ENCODE data around the gene PRPF19. TPM values are rescaled to one million over a fixed set of nuclear protein-coding genes. Genes with fewer than 3 reads are reported as not detected.

Gene PRPF19
- total and polyA plus RNA-seq, 4 donors, result 49.0 to 115 (median 77.4) TPM

DNA sequence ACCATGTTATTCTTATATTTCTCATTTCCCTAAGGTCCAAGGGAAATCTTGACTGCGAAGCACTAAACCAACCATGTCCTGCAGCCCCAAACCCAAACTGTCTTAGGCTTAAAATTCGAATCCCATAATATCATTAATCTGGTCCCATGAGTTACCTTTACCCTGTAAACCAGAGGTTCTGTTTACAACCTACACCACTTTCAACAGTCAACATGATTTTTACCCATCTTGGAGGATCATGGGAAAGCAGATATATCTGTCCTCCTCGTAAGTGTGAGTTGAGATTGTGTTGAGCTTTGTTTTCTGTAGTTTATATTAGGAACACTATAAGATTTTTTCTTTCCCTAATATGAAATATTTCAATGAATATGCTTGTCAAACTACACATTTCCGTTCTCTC is 6.4 kb downstream of the PRPF19 start:
- Histone ChIP-seq H3K27me3 (ENCODE audit: control insufficient read depth, insufficient read depth, low read length) (no peaks in the 10 kb centered on the region), H3K4me1 (ENCODE audit: control insufficient read depth, insufficient read depth, low read length) (no peaks in the 10 kb centered on the region), H3K27ac (ENCODE audit: low read depth, low read length) (no peak overlapping the region), H3K36me3 (ENCODE audit: control insufficient read depth, insufficient read depth, low read length) (peaks cover 53% of the 10 kb centered on the region), H3K9me3 (ENCODE audit: control insufficient read depth, insufficient read depth, low read length) (no peaks in the 10 kb centered on the region), H3K4me3 (ENCODE audit: low read depth, low read length) (no peak overlapping the region)
- no peak for DNase-seq (ENCODE audit: low read depth in 4 of 6, low spot score in 6 of 6)
- no CpG with 5 or more reads among the region's 4 CpGs for WGBS (ENCODE audit: insufficient coverage)

DNA sequence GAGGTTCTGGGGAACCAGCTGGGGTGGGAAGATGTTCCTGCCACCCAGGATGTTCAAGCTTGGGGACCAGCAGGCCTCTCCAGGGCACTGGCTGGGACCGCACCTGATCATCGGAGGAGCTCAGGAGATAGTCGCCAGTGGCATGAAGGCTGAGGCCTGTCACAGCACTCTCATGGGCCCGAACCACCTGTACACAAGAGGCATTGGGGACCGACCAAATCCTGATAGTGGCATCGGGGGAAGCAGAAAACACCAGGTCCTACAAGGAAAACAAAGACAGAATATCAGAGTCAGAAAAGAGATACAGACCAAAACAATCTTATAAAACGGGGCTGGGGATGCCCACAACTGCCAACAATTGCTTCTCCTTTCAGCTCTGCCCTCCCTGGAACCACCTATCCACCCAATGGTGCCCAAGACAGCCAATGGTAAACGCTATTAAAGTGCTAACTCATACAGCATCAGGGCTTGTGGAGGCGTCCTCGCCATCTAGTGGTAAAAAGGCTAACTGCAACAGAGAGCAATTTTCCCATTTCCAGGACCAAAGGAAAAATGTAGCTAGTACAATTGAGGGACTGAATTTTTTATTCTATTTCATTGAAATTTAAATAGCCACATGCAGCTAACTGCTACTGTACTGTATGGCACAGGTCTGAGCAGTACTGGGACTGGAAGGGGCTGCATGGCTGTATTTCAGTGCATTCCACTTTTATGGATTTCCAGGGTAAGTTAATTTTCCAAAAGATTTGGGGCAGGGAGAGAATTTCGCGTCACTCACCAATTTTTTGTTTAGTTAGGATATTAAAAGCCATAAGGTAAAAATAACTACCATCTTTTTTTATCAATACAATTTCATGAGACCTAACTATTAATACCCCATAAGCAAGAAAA is 7.1 kb downstream of the PRPF19 start:
- Histone ChIP-seq H3K4me1 (ENCODE audit: control insufficient read depth, insufficient read depth, low read length) (no peaks in the 10 kb centered on the region), H3K4me3 (ENCODE audit: low read depth, low read length) (no peak overlapping the region), H3K36me3 (ENCODE audit: control insufficient read depth, insufficient read depth, low read length) (peaks cover 54% of the 10 kb centered on the region), H3K27me3 (ENCODE audit: control insufficient read depth, insufficient read depth, low read length) (no peaks in the 10 kb centered on the region), H3K9me3 (ENCODE audit: control insufficient read depth, insufficient read depth, low read length) (no peaks in the 10 kb centered on the region), H3K27ac (ENCODE audit: low read depth, low read length) (no peak overlapping the region)
- 70% methylated on average over 8 of the region's 12 CpGs for WGBS (ENCODE audit: insufficient coverage)
- DNase-seq (ENCODE audit: low read depth in 4 of 6, low spot score in 6 of 6), result peak in 3 of 6 donors; percentile 60 to 89 (median 82)

DNA sequence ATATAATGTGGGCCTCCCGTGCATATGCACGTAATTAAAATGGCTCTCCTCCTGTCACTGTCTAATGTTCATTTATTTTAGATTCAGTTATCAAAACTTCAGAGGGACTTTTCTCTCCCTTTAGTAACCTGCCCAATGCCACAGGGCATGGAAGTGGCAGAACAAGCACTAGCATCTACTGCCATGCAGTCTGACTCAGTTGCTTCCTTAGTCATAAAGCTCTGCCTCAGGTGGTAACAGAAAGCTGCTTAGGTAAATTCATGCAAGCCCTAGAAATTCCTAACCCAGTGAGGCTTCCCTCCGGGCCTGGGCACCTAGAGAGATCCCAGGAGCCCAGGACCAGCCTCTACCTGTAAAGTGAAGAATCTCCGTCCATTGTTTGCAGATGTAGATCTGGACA is 8.9 kb downstream of the PRPF19 start:
- Histone ChIP-seq H3K4me1 (ENCODE audit: control insufficient read depth, insufficient read depth, low read length) (no peaks in the 10 kb centered on the region), H3K27me3 (ENCODE audit: control insufficient read depth, insufficient read depth, low read length) (no peaks in the 10 kb centered on the region), H3K36me3 (ENCODE audit: control insufficient read depth, insufficient read depth, low read length) (peaks cover 55% of the 10 kb centered on the region), H3K9me3 (ENCODE audit: control insufficient read depth, insufficient read depth, low read length) (no peaks in the 10 kb centered on the region), H3K4me3 (ENCODE audit: low read depth, low read length) (no peak overlapping the region), H3K27ac (ENCODE audit: low read depth, low read length) (no peak overlapping the region)
- WGBS (ENCODE audit: insufficient coverage), result 90% methylated on average over 2 of the region's 4 CpGs
- DNase-seq (ENCODE audit: low read depth in 4 of 6, low spot score in 6 of 6), result no peak

DNA sequence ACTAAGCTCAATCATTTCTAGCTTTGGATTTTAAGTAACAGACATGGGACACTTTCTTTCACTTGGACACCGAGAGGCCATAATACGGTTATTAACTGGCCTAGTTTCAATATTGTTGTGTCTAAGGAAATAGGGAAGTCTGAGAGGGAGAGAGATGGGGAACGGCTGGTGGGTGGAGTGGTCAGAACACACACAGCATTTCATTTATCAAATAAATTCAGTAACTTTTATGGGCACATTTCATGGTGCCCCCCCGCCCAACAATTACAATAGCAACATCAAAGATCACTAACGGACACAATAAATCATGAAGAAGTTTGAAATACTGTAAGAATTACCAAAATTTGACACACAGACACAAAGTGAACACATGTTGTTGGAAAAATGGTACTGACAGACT is 10.7 kb downstream of the PRPF19 start:
- no peaks in the 10 kb centered on the region for H3K27me3 ChIP-seq (ENCODE audit: control insufficient read depth, insufficient read depth, low read length)
- no peak for DNase-seq (ENCODE audit: low read depth in 4 of 6, low spot score in 6 of 6)
- no CpG with 5 or more reads among the region's 5 CpGs for WGBS (ENCODE audit: insufficient coverage)
- no peak overlapping the region for H3K4me3 ChIP-seq (ENCODE audit: low read depth, low read length)
- H3K36me3 ChIP-seq (ENCODE audit: control insufficient read depth, insufficient read depth, low read length), result peaks cover 47% of the 10 kb centered on the region
- H3K4me1 ChIP-seq (ENCODE audit: control insufficient read depth, insufficient read depth, low read length), result no peaks in the 10 kb centered on the region
- no peaks in the 10 kb centered on the region for H3K9me3 ChIP-seq (ENCODE audit: control insufficient read depth, insufficient read depth, low read length)
- H3K27ac ChIP-seq (ENCODE audit: low read depth, low read length), result no peak overlapping the region

DNA sequence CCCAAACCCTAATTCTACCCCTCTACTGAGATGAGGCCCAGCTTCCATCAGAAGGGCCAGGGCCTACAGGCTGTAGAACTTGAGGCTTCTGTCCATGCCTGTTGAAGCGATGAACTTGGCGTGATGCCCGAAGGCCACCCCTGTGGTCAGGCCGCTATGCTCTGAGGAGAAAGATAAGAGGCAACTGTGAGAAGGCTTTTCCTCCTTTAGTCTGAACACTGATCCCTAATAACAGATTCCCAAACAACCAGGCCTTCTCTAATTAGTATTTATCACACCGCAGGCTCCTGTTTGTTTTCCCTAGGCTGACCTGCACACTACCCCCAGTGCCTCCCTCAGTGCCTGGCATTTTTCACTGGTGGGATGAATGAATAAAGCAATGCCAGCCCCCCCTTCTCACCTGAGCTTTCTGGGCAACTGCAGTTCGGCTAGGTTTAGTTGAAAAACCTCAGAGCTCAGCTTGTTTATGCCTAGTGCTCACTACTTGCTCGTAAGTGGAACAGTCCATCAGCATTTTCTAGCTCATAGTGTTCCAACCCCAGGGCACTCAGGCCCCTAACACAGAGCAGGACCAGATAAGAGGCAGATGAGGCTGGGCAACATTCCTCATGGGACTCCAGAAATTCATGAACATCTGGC is 15.2 kb downstream of the PRPF19 start:
- Histone ChIP-seq H3K36me3 (ENCODE audit: control insufficient read depth, insufficient read depth, low read length) (peaks cover 36% of the 10 kb centered on the region), H3K4me3 (ENCODE audit: low read depth, low read length) (no peak overlapping the region), H3K27me3 (ENCODE audit: control insufficient read depth, insufficient read depth, low read length) (no peaks in the 10 kb centered on the region), H3K9me3 (ENCODE audit: control insufficient read depth, insufficient read depth, low read length) (no peaks in the 10 kb centered on the region), H3K4me1 (ENCODE audit: control insufficient read depth, insufficient read depth, low read length) (no peaks in the 10 kb centered on the region), H3K27ac (ENCODE audit: low read depth, low read length) (no peak overlapping the region)
- 89% methylated on average over 2 of the region's 7 CpGs for WGBS (ENCODE audit: insufficient coverage)
- DNase-seq (ENCODE audit: low read depth in 4 of 6, low spot score in 6 of 6), result no peak

- no peak for DNase-seq (ENCODE audit: low read depth in 4 of 6, low spot score in 6 of 6)
- H3K4me3 ChIP-seq (ENCODE audit: low read depth, low read length), result no peak overlapping the region
- WGBS (ENCODE audit: insufficient coverage), result 86% methylated on average over 3 of the region's 5 CpGs
- H3K27ac ChIP-seq (ENCODE audit: low read depth, low read length), result no peak overlapping the region
- H3K9me3 ChIP-seq (ENCODE audit: control insufficient read depth, insufficient read depth, low read length), result no peaks in the 10 kb centered on the region
- H3K36me3 ChIP-seq (ENCODE audit: control insufficient read depth, insufficient read depth, low read length), result peaks cover 34% of the 10 kb centered on the region
- H3K4me1 ChIP-seq (ENCODE audit: control insufficient read depth, insufficient read depth, low read length), result no peaks in the 10 kb centered on the region
- H3K27me3 ChIP-seq (ENCODE audit: control insufficient read depth, insufficient read depth, low read length), result no peaks in the 10 kb centered on the region
Observed at GRCh38 chr11:60890696-60891095, 15.7 kb downstream of the PRPF19 start.

DNA sequence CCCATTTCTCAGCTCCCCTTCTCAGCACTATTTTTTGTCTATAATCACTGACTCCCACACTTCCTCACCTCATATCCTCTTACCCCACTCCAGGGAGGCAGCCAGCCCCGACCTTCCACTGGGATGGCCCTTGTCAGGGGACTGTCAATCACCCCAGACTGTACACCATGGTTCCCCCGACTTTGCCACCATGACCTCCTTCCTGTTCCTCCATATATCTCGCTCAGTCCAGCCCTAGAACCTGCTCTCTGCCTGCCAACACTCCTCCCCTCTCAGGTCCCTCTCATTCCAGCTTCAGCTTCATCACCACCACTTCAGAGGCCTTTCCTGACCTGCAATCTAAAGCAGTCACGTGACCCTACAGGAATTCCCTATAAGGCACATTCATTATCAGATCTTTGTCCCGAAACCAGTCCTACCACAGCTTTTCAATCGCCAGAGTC is 16.5 kb downstream of the PRPF19 start:
- Histone ChIP-seq H3K27ac (ENCODE audit: low read depth, low read length) (no peak overlapping the region), H3K4me3 (ENCODE audit: low read depth, low read length) (no peak overlapping the region), H3K36me3 (ENCODE audit: control insufficient read depth, insufficient read depth, low read length) (peaks cover 30% of the 10 kb centered on the region), H3K4me1 (ENCODE audit: control insufficient read depth, insufficient read depth, low read length) (no peaks in the 10 kb centered on the region), H3K9me3 (ENCODE audit: control insufficient read depth, insufficient read depth, low read length) (no peaks in the 10 kb centered on the region), H3K27me3 (ENCODE audit: control insufficient read depth, insufficient read depth, low read length) (no peaks in the 10 kb centered on the region)
- 92% methylated on average over 6 of the region's 6 CpGs for WGBS (ENCODE audit: insufficient coverage)
- DNase-seq (ENCODE audit: low read depth in 4 of 6, low spot score in 6 of 6), result no peak

DNA sequence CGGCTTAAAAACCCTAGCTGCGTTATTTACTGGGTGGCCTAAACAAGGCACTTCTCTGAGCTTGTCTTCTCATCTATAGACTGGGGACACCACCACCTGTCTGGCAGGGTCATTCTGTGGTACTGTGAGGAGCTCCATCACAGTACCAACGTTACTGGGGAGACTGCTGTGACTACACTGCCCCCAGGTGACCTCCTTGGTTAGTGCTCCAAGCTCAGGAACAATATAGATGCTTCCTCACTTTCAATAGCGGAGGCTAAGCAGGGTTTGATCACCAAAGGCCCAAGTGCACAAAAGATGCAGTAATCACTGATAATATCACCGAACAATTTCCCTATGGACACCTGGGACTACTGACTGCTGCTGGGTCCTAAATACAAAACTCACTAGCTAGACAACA is 18.8 kb downstream of the PRPF19 start:
- DNase-seq (ENCODE audit: low read depth in 4 of 6, low spot score in 6 of 6), result peak in 2 of 6 donors; percentile 48 to 55
- no peaks in the 10 kb centered on the region for H3K4me1 ChIP-seq (ENCODE audit: control insufficient read depth, insufficient read depth, low read length)
- 61% methylated on average over 5 of the region's 5 CpGs for WGBS (ENCODE audit: insufficient coverage)
- H3K36me3 ChIP-seq (ENCODE audit: control insufficient read depth, insufficient read depth, low read length), result peaks cover 18% of the 10 kb centered on the region
- H3K27ac ChIP-seq (ENCODE audit: low read depth, low read length), result no peak overlapping the region
- H3K4me3 ChIP-seq (ENCODE audit: low read depth, low read length), result no peak overlapping the region
- H3K9me3 ChIP-seq (ENCODE audit: control insufficient read depth, insufficient read depth, low read length), result no peaks in the 10 kb centered on the region
- no peaks in the 10 kb centered on the region for H3K27me3 ChIP-seq (ENCODE audit: control insufficient read depth, insufficient read depth, low read length)

DNA sequence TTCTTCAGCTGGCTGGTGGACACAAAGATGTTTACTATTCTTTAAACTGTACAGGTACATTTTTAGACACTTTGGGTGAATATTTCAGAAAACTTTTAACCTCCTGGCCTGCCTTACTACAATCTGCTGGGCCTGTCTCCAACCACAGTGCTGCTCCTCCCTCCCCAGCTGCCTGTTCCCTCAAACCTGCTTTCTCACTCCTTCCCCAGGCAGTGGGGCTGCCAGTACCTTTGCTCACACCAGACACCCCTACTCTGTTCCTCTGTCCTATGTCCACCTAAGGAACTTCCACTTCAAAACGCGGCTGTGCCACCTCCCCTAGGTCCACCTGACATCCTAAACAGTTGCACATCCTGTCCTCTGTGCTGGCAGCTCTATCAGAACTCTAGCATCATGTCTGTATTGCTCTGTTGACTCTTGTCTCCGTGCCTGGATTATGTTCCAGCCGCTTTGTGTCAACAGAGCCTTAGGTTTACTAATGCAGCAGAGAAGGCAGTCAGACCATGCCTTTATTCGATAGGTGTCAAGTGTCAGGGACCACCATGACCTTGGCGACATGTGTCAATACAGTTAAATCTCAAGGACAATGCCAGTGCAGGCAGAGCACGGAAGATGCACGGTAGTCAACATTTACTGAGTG is 25.6 kb downstream of the PRPF19 start:
- H3K4me1 ChIP-seq (ENCODE audit: control insufficient read depth, insufficient read depth, low read length), result peaks cover 8% of the 10 kb centered on the region
- H3K27ac ChIP-seq (ENCODE audit: low read depth, low read length), result peak overlapping the region; percentile 3
- 77% methylated on average over 8 of the region's 8 CpGs for WGBS (ENCODE audit: insufficient coverage)
- no peak overlapping the region for H3K4me3 ChIP-seq (ENCODE audit: low read depth, low read length)
- no peaks in the 10 kb centered on the region for H3K9me3 ChIP-seq (ENCODE audit: control insufficient read depth, insufficient read depth, low read length)
- no peak for DNase-seq (ENCODE audit: low read depth in 4 of 6, low spot score in 6 of 6)
- no peaks in the 10 kb centered on the region for H3K27me3 ChIP-seq (ENCODE audit: control insufficient read depth, insufficient read depth, low read length)
- peaks cover 8% of the 10 kb centered on the region for H3K36me3 ChIP-seq (ENCODE audit: control insufficient read depth, insufficient read depth, low read length)

Measured in spinal cord (tissue), 10 donors.